NCI-H146 treated with DMSO at 0.1 percent for 48 hours (cell line): ENCODE results near the gene FIZ1.

Source experiments
- DNase-seq: peaks from one replicate; lab custom pipeline; 2025; ENCODE audit not compliant: unreplicated experiment; lab: John Stamatoyannopoulos, UW

Gene FIZ1

GRCh38 chr19:55635856-55636440, 36.6 kb upstream of the FIZ1 start:
- DNase-seq = no peak

DNA sequence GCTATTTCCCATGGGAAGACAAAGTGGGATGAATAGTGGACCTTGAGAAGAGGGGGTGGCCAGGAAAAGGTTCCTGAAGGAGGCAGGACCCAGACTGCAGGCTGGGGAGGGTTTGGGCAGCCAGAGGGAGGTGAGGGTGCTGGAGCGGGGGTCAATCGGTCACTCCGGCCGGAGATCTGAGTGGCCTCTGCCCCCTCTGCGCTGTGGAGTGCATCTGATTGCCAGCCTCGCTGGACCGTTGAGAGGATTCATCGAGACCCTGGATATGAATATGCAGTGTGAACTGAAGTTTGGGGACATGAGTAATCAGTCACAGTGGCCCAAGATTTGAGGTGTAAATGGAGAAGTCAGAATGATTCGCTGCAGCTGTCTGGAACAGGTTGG, 36.0 kb upstream of the FIZ1 start:
- no peak for DNase-seq

DNA sequence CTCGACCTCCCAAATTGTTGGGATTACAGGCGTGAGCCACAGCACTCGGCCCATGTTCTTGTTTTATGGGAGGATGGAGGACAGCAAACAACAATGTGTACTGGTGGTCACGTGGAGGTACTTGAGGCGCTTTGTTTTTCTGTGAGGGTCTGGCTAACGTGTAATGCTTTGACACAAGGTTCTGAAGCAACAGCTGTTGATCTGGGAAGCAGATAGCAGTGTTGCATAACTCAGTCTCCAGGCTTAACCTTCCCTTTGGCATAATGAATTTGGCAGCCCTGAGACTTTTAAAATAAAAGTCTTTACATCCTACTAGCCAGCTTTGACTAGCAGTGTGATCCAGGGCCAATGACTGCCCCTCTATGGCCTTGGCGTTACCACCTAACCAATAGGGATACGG, 34.5 kb upstream of the FIZ1 start:
- DNase-seq = no peak

DNA sequence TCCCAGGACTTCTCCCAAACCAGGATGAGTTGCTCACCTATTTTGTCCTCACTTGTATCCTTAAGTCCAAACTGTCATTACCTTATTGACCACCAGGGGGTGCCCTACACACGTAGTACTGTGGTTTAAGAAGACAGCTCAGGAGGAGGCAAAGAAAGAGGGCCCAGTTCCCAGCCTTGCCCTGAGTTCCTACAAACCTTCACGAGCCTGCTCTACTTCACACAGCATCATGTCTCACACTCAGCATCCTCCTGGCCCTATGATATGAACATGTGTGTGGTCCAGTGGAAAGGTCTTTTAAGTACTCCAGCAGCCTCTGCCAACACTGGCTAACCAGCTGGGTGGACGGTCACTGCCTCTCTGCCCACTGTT, 33.1 kb upstream of the FIZ1 start:
- DNase-seq = peak; percentile 58

DNA sequence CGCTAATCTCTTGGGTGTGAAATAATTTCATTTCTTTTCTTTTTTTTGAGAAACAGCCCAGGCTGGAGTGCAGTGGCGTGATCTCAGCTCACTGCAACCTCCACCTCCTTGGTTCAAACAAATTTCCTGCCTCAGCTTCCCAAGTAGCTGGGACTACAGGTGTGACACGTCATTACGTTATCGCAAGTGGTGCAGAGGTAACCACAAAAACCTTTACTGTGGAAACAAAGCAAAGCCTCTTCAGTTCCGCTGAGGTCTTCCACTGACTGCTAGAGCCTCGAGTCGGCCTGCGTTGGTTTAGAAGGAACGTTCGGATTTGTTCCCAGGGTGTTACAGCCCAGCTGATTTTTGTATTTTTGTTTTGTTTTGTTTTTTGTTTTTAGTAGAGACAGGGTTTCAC, 27.0 kb upstream of the FIZ1 start:
- no peak for DNase-seq

GRCh38 chr19:55625004-55625326, 25.6 kb upstream of the FIZ1 start:
- peak; percentile 15 for DNase-seq

DNA sequence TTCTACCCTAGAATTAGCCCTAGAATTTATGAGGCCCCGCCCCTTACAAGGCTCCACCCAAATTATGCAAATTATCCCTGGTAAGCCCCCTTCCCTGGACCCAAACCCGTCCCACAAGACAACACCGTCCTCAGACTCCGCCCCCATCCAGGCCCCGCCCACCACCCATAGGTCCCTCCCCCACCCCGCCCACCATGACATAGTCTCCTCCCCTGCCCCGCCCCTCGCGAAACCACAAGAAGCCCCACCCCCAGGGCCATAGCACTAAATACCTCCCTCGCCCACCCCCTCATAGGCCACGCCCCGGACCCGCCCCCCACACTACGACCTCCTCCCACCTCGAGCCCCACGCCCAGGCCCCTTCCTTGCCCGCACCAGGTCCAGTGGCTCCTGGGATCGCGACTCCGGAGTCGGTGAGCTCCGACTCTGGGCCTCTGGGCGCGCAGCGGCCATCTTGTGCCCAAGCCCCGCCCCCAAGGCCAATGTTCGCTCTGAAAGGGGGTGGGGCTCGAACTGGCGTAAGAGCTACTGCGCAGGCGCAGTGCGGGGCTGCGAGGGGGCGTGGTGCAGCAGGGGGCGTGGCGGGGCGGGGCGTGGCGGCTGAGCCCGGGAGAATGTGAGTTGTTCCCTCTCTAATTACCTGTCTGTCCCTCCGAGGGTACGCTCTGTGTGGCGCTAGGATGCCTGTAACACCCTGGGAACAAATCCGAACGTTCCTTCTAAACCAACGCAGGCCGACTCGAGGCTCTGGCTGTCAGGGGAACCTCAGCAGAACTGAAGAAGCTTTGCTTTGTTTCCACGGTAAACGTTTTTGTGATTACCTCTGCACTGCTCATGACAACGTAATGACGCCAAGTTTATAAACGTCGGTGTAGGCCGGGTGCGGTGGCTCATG, 25.0 kb upstream of the FIZ1 start, which contains the start of gene ZNF784:
ZNF784 (minus strand) TSS at position 458 of the 895 bp plus-strand sequence; CDS start at position 453, 5 bp downstream.
- peak; percentile 95 for DNase-seq

GRCh38 chr19:55623561-55623960, 24.2 kb upstream of the FIZ1 start:
- no peak for DNase-seq

- no peak for DNase-seq
These were observed 23.8 kb upstream of the FIZ1 start for GRCh38 chr19:55623130-55623529.

DNA sequence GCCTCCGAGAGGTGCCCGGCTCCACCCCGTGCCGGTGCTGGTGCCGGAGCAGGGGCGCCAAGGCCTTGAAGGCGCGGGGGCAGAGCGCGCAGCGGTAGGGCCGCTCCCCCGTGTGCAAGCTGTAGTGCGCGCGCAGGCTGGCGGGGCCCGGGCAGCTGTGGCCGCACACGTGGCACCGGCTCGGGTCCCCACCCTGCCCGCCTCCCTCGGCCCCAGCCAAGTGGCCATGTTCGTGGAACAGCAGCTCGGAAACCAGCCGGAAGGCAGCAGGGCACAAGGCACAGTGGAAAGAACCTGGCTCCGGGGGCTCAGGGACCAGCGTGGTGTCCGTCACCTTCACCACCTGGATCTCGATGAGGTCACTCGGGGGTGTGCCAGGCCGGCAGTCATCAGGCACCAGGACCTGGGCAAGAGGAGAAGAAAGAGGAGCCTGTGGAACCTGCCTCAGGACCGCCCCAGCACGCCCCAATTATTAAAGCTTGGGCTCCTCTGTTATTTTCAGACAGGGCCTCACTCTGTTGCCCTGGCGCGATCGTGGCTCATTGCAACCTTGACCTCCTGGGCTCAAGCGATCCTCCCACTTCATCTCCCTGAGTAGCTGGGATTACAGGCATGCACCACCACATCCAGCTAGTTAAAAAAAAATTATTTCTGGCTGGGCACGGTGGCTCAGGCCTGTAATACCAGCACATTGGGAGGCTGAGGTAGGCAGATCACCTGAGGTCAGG, 23.1 kb upstream of the FIZ1 start:
- no peak for DNase-seq

DNA sequence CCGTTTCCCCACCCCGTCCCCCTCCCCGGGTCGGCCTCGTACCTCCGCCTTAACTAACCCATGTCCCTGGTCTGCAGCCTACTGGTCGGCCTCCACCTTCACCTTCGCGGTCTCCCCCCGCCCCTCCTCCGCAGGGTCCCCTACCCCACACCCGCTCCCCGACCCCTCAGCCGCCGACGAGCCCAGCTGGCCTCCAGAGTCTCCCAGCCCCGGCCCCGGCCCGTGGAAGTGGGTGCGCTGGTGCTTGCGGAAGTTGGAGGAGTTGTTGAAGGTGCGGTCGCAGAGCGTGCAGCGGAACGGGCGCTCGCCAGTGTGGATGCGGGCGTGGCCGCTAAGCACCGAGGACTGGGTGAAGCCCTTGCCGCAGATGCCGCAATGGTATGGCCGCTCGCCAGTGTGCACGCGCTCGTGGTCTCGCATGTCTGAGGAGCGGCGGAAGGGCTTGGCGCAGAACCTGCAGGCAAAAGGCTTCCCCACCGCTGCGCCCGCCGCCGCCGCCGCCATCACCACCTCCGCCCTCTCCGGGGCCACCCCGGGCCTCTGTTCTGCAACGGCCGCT, 22.4 kb upstream of the FIZ1 start:
- no peak for DNase-seq

DNA sequence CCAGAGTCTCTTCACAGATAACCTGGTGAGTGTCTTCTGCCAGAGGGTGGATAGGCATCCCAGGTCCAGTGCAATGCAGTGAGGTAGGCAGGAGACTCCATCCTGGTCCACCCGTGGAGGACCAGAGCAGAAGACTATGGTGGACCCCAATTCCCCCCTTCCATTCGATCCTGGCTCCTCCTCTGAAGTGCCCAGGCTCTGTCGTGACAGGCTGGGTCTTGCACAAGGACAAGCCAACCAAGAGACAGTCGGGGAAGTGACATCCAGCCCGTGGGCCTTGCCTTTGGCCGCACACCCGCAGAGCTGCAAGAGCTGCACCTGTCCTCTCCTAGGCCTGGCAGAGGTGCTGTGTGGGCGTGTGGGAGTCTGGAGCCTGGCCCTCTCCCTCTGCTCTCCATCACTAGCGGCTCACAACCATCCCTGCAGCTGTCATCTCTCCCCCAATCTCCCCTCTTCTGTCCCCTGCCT, 21.9 kb upstream of the FIZ1 start:
- no peak for DNase-seq

GRCh38 chr19:55620410-55621204, 21.3 kb upstream of the FIZ1 start:
- DNase-seq = no peak

GRCh38 chr19:55619286-55619685, 20.0 kb upstream of the FIZ1 start:
- no peak for DNase-seq

- no peak for DNase-seq
These were observed 19.1 kb upstream of the FIZ1 start for GRCh38 chr19:55618426-55618825.

DNA sequence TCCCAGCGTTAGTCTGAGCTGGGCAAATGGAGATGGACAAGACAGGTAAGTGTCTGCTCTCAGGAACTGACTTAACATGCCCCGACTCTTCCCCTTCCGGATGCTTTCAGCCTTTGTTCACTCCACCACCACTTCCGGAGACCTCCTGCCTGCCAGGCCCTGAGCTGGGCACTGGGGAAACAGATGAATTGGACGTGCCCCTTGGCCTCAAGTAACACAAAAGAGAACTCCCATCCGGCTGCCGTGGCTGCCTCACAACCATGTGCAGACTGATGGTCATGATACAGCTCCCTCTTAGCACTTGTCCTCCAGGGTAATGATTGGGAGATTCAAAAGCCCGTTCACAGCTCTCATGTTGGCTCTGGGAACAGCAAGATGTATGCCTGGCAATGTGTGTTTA, 18.1 kb upstream of the FIZ1 start:
- no peak for DNase-seq

DNA sequence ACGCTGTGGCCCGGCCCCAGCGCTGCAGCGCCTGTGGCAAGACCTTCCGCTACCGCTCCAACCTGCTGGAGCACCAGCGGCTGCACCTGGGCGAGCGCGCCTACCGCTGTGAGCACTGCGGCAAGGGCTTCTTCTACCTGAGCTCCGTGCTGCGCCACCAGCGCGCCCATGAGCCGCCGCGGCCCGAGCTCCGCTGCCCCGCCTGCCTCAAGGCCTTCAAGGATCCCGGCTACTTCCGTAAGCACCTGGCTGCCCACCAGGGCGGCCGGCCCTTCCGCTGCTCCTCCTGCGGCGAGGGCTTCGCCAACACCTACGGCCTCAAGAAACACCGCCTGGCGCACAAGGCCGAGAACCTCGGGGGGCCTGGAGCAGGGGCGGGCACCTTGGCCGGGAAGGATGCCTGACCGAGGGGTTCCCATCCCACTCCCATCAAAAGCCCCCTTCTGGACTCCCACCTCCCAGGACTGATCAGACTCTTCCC, 17.1 kb upstream of the FIZ1 start:
- DNase-seq = no peak

- no peak for DNase-seq
These were observed 16.5 kb upstream of the FIZ1 start for GRCh38 chr19:55615543-55616394.

- DNase-seq = no peak
These were observed 15.6 kb upstream of the FIZ1 start for GRCh38 chr19:55614711-55615542.
